Retinal pigment epithelial cell (primary cell): ENCODE measurements around the gene PRXL2B.
A peak's percentile ranks its signal among the peaks of the same experiment; 100 is the strongest.

ENCODE experiments used
- DNase-seq: peaks from one replicate; pipeline ENCODE4 v3.0.0-alpha.2; 2010; ENCODE audit warnings: low read depth
- H3K4me3 ChIP-seq: 2 replicates; pipeline ENCODE4 v1.5.1; 2011; ENCODE audit warnings: mild to moderate bottlenecking, low read length, control low read depth, moderate library complexity
- TF ChIP-seq, protein P1 (sequence below): conservative IDR thresholded peaks from 2 replicates; pipeline ENCODE4 v1.5.1; 2011; ENCODE audit warnings: low read depth, low read length, control low read depth, inconsistent platforms

PRXL2B gene

DNA sequence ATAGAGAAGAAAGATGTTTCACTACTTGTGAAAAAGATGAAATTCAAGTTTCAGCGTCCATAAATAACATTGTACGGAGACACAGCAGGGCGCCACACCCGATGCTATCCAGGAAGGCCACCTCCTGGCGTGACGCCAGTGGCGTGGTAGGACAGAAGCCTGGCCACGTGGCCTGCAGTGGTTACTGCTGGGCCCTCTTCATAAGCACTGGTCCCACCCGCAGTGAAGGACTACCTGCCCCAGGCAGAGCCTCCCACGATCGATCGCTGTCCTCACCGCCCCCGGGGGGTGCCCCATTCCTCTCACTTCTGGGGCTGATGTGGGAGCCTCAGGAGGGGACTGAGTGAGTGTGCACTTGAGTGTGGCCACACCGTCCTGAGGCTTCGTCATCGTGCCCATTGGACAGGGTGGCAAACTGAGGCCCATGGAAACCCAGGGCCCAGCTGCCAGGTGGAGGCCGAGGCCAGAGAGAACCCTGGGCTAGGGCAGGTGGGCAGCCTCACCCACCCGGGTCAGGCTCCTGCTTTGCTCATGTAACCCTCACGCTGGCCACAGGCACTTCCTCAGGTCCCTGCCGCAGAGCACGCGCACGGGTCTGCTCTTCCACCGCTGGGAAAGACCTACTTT lies 44.8 kb upstream of the PRXL2B start:
- TF ChIP-seq, protein P1, sequence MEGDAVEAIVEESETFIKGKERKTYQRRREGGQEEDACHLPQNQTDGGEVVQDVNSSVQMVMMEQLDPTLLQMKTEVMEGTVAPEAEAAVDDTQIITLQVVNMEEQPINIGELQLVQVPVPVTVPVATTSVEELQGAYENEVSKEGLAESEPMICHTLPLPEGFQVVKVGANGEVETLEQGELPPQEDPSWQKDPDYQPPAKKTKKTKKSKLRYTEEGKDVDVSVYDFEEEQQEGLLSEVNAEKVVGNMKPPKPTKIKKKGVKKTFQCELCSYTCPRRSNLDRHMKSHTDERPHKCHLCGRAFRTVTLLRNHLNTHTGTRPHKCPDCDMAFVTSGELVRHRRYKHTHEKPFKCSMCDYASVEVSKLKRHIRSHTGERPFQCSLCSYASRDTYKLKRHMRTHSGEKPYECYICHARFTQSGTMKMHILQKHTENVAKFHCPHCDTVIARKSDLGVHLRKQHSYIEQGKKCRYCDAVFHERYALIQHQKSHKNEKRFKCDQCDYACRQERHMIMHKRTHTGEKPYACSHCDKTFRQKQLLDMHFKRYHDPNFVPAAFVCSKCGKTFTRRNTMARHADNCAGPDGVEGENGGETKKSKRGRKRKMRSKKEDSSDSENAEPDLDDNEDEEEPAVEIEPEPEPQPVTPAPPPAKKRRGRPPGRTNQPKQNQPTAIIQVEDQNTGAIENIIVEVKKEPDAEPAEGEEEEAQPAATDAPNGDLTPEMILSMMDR: no peak

DNA sequence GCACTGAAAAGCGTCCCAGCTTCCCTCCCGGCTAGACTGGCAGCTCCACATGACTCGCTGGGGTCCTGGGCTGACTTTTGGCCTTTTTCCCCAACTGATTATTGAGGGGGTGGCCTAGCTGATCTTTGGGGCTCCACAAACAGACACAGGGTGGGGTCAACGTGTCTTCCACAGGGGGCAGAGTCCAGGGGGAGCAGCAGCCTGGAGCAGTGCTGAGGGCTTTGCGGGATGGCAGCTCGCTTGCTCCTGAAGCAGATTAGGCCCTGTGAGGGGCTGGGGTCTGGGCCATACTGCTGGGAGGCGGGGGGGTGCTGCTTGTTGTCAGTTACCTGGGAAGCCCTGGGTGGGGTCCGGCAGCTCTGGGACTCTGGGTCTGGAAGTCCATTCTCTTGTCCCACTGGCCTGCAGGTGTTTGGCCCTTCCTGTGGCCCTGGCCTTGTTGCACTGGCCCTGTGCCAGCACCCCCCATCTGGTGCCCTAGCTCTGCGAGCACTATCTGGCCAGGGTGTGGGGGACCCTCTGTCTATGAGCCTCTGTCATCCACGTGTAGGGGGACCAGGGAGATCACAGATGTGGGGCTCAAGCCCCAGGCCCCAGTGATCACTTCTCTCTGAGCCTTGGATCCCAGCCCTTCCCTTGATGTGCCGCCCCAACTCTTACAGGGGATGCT lies 44.2 kb upstream of the PRXL2B start:
- no peak for DNase-seq
- TF ChIP-seq, protein P1: no peak
- no peak overlapping the region for H3K4me3 ChIP-seq

More for the DNA sequence above, 44.8 kb upstream of the PRXL2B start:
- H3K4me3 ChIP-seq: no peak overlapping the region
- DNase-seq: no peak

DNA sequence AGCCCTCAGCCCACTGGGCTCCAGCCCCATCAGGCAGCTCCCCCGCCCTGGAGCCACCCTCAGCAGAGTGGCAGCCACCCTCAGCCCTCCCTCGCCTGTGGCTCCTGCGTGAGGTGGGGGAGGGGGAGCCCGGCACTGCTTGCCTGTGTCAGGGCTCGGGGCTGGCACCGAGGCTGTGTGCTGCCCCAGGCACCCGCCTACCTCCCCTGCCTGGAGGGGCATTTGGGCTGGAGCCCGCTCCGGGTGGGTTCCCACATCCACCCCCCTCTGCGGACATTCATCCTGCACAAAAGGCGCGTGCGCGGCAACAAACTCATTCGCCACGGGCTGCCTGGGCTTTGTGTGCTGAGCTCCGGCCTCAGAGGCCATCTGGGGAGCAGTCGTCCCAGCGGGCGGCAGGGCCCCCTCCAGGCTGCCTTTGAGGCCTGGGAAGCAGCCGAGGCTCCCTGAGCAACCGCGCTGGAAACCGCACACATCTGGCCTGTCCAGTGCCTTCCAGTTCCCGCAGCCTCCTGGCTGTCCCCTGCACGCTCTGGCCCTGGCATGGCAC lies 43.0 kb upstream of the PRXL2B start:
- DNase-seq: no peak
- TF ChIP-seq, protein P1: no peak
- H3K4me3 ChIP-seq: no peak overlapping the region

DNA sequence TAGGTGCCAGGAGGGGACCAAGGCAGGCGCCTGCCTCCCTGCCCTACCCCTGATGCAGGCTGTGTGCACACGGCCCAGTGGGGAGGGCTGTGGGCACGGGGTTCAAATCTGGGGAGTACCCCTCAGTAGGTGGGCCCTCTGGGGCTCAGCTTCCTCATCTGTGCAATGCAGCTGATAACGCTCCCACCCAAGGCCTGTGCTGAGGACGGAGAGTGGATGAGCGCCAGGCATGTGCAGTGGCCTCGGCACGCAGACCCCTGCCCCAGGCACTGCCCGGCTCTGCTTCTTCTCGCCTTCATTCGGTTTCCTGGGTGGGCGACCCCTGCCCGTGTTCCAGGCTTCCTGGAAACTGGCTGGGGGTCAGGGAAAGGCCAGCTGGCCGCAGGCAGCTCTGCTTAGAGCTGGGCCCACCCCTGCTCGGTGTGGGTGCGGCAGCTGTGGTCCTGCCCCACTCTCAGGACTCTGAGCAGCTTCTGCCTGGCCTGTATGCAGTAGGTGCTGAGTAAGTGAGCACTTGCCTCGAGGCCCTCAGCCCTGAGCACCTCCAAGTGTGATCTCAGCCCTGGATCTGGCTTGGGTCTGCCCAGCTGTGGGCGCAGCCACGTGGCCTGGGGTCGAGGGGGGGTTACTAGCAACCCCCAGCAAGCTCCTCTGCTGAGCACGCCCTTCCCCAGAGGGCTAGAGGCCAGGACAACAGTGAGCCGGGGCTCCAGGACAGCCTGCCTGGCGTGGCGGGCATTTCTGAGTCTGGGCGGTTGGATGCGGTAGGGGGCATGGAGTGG lies 42.3 kb upstream of the PRXL2B start:
- TF ChIP-seq, protein P1: no peak
- no peak for DNase-seq
- no peak overlapping the region for H3K4me3 ChIP-seq

DNA sequence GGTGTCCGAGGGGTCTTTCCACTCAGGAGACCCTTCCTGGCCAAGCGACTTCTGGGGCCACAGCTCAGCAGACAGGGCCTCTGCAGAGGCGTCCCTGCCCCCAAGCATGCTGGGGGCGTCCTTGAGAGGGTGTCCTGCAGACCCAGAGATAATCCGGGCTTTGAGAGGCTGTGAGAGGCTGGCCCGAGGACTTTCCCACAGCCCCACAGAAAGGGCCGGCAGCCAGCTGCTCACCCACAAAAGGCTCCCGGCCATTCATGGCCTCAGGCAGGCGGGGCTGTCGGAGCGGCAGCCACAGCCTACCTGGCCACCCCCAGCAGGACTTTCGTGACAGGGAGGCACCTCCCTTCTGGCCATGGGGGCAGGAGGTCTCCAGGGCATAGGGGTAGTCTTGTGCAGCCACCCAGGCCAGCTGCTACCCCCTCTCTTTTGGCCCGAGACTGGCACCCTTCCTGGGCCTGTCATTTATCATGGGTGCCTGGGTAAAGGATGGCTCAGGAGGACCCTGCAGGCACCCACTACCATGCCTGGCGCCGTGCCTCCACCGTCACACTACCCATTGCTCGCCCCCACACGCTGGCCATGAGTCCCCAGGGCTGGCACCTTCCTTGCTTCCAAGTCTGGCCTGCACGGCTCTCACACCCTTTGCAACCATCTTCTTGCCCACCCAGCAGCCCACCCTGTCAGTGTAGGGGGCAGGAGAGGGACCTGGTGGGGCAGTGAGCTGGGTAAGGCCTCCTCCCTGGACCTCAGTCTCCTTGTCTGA lies 41.5 kb upstream of the PRXL2B start:
- TF ChIP-seq, protein P1: no peak
- no peak overlapping the region for H3K4me3 ChIP-seq
- DNase-seq: no peak

DNA sequence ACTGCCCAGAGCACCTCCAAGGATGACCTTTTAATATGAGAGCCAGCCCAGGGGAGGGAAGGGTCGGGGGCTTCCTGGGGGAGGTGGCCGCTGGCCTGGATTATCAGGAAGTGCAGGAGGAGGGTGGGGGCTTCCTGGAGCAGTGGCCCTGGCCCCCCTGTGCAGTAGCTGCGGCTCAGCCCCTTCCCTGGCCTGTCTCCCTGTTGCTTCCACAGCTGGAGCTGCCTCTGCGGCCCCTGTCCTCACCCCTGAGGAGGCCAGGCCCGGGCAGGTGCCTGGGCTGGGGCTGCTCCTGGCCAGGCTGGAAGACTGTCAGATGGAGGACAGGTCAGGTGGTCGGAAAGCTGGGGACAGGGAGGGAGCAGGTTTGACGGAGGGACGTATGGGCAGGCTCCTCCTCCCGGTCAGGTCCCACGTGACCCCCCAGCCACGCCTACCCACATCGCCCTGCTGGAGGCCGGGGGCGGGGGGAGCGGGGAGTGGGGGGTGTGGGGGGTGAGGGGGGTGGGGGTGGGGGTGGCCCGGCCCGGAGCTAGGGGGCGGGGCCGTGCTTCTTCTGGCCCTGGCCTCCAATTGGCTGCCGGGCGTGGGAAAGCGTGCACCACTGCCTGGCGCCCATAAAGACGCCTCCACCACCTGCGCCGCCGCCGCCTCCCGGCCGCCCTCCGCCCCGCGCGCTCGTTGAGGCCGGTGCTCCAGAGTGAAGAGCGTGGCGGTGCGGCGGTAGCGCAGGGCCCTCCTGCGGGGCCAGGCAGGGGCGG lies 40.6 kb upstream of the PRXL2B start:
- TF ChIP-seq, protein P1: no peak
- peak; percentile 82 for DNase-seq
- H3K4me3 ChIP-seq: peak overlapping the region; percentile 53
